Spleen (tissue), 11 donors: ENCODE measurements around the gene ITGB5. TPM values are rescaled to one million over a fixed set of nuclear protein-coding genes. Genes with fewer than 3 reads are reported as not detected.

ENCODE experiments used
- DNase-seq: peaks from one replicate; pipeline ENCODE4 v3.0.0-alpha.2; 2020
- H3K27ac ChIP-seq, 8 donors: fragments of 200-600 bp; sonication (generic) in 7 of 8; 1 replicate in 4 of 8; 2 replicates in 4 of 8; pipeline versions ENCODE4 v1.5.0 to v1.8.0; 2016 to 2021; ENCODE audit warnings: inconsistent platforms in 4 of 8, mild to moderate bottlenecking in 4 of 8, moderate library complexity in 1 of 8
- H3K27me3 ChIP-seq, 7 donors: fragments of 200-600 bp; sonication (generic) in 6 of 7; replicated peaks in 1 of 7; 1 replicate in 4 of 7; 2 replicates in 3 of 7; pipeline versions ENCODE4 v1.5.0 to v1.8.0; 2016 to 2021; ENCODE audit warnings: inconsistent platforms in 3 of 7, mild to moderate bottlenecking in 1 of 7
- H3K36me3 ChIP-seq, 6 donors: fragments of 200-600 bp; sonication (generic) in 5 of 6; 1 replicate in 4 of 6; 2 replicates in 2 of 6; pipeline versions ENCODE4 v1.5.0 to v1.8.0; 2016 to 2021; ENCODE audit warnings: inconsistent platforms in 2 of 6
- H3K4me1 ChIP-seq, 6 donors: fragments of 200-600 bp; sonication (generic) in 5 of 6; 1 replicate in 3 of 6; 2 replicates in 3 of 6; pipeline versions ENCODE4 v1.5.0 to v1.8.0; 2016 to 2021; ENCODE audit warnings: inconsistent platforms in 3 of 6
- H3K4me3 ChIP-seq, 8 donors: fragments of 200-600 bp; sonication (generic) in 7 of 8; 1 replicate in 4 of 8; 2 replicates in 4 of 8; pipeline versions ENCODE4 v1.5.0 to v1.8.0; 2016 to 2021; ENCODE audit warnings: inconsistent platforms in 4 of 8, mild to moderate bottlenecking in 4 of 8, moderate library complexity in 2 of 8
- H3K9me3 ChIP-seq, 8 donors: fragments of 200-600 bp; sonication (generic) in 7 of 8; 1 replicate in 4 of 8; 2 replicates in 4 of 8; pipeline versions ENCODE4 v1.5.0 to v1.8.0; 2016 to 2021; ENCODE audit warnings: inconsistent platforms in 4 of 8
- POLR2A ChIP-seq, 3 donors: fragments of 450-650 bp; IDR thresholded peaks; one replicate each; pipeline ENCODE4 v1.5.1; 2017; ENCODE audit warnings: antibody characterized with exemption in 3 of 3, mild to moderate bottlenecking in 1 of 3
- POLR2AphosphoS5 ChIP-seq, 3 donors: sonication (generic); formaldehyde crosslinking; IDR thresholded peaks; one replicate each; pipeline ENCODE4 v1.5.1; 2017; ENCODE audit warnings: antibody characterized with exemption in 3 of 3
- WGBS, 5 donors: extraction: QIAGEN DNeasy Blood & Tissue Kit in 3 of 5; methylation state at CpG; one replicate each; pipeline versions ENCODE4 v1.1.5 to v1.1.7; 2013 to 2018; 5-methylcytosine and 5-hydroxymethylcytosine counted together
- intact Hi-C: fragments of 100-400 bp; cut with DNase I; formaldehyde crosslinking; loops from one replicate; pipeline ENCODE4 v1.15.0; 2023; ENCODE audit warnings: low total_unique reads
- polyA plus RNA-seq, 3 donors: library from polyadenylated mRNA; stranded (reverse); fragments of 200-250 nt; gene quantifications; one replicate each; pipeline ENCODE4 v1.2.1, GENCODE V29; 2013
- total RNA-seq, 7 donors: library from RNA; depleted of rRNA in 3 of 7; stranded (reverse); fragments of >200 nt in 3 of 7; fragmentation: NEBNext Ultra II Directional in 4 of 7; extraction: Animal tissue kit (Norgen Biotek cat#: 25700) in 4 of 7; gene quantifications; one replicate each; pipeline versions ENCODE4 v1.1.0 to v1.2.1, GENCODE V29; 2016 to 2021
- TF ChIP-seq, protein P1 (sequence below), 11 experiments: fragments of 200-600 bp in 7 of 11; fragments of 450-650 bp in 4 of 11; sonication (generic) in 4 of 11; IDR thresholded peaks in 8 of 11; conservative IDR thresholded peaks in 3 of 11; 1 replicate in 7 of 11; 2 replicates in 4 of 11; pipeline versions ENCODE4 v1.4.0 to v1.8.0; 2016 to 2021; ENCODE audit warnings: antibody characterized with exemption in 11 of 11, inconsistent platforms in 4 of 11, mild to moderate bottlenecking in 1 of 11
- donor health status: healthy with polysubstance abuse.
- donor health status: DM: no; HTN: no; CAD: no; lungs with moderate emphysema.
- donor health status: DM: no; HTN: no; CAD: no.
- donor health status: Bipolar disorder and iron deficiency.
- donor health status: healthy.
- donor health status: DM: no; HTN: no; CAD: no.
- donor health status: DM: yes; HTN: yes; CAD: no.

The ITGB5 gene
- total and polyA plus RNA-seq, 10 donors: 7.4 to 227 (median 108) TPM

- 67 to 79% (median 76%) methylated on average over 1 of the region's 1 CpG for WGBS, 5 donors
- Histone ChIP-seq H3K9me3 (no peaks in the 10 kb centered on the region), H3K27me3 (peaks cover 0 to 11% (median 0%) of the 10 kb centered on the region in 7 donors), H3K4me1 (peaks cover 13 to 48% (median 33%) of the 10 kb centered on the region in 6 donors), H3K27ac (peak overlapping the region in 2 of 8 donors; percentile 15 to 22), H3K36me3 (no peaks in the 10 kb centered on the region), H3K4me3 (no peak overlapping the region)
- intact Hi-C loops: no loop called here
- DNase-seq: no peak
- TF ChIP-seq, protein P1, sequence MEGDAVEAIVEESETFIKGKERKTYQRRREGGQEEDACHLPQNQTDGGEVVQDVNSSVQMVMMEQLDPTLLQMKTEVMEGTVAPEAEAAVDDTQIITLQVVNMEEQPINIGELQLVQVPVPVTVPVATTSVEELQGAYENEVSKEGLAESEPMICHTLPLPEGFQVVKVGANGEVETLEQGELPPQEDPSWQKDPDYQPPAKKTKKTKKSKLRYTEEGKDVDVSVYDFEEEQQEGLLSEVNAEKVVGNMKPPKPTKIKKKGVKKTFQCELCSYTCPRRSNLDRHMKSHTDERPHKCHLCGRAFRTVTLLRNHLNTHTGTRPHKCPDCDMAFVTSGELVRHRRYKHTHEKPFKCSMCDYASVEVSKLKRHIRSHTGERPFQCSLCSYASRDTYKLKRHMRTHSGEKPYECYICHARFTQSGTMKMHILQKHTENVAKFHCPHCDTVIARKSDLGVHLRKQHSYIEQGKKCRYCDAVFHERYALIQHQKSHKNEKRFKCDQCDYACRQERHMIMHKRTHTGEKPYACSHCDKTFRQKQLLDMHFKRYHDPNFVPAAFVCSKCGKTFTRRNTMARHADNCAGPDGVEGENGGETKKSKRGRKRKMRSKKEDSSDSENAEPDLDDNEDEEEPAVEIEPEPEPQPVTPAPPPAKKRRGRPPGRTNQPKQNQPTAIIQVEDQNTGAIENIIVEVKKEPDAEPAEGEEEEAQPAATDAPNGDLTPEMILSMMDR (IDR thresholded peaks at IDR 0.05 in 8 of 11, conservative IDR thresholded peaks at IDR 0.05 in 3 of 11): no peak
- TF ChIP-seq POLR2AphosphoS5 (IDR thresholded peaks at IDR 0.05) (no peak), POLR2A (IDR thresholded peaks at IDR 0.05) (no peak)
These were observed 54.1 kb downstream of the ITGB5 start for GRCh38 chr3:124832782-124833709.

- no peaks in the 10 kb centered on the region for H3K36me3 ChIP-seq
- H3K27ac ChIP-seq: no peak overlapping the region
- H3K27me3 ChIP-seq: peaks cover 0 to 11% (median 0%) of the 10 kb centered on the region in 7 donors
- intact Hi-C loops: no loop called here
- no peaks in the 10 kb centered on the region for H3K9me3 ChIP-seq
- no peak overlapping the region for H3K4me3 ChIP-seq
- no peak for TF ChIP-seq POLR2A (IDR thresholded peaks at IDR 0.05)
- no peak for TF ChIP-seq POLR2AphosphoS5 (IDR thresholded peaks at IDR 0.05)
- TF ChIP-seq, protein P1 (IDR thresholded peaks at IDR 0.05 in 8 of 11, conservative IDR thresholded peaks at IDR 0.05 in 3 of 11): no peak
- 78 to 92% (median 82%) methylated on average over 4 of the region's 4 CpGs for WGBS, 5 donors
- peaks cover 8 to 34% (median 22%) of the 10 kb centered on the region in 6 donors for H3K4me1 ChIP-seq
- no peak for DNase-seq
These were observed 55.5 kb downstream of the ITGB5 start for GRCh38 chr3:124831628-124832199.

DNA sequence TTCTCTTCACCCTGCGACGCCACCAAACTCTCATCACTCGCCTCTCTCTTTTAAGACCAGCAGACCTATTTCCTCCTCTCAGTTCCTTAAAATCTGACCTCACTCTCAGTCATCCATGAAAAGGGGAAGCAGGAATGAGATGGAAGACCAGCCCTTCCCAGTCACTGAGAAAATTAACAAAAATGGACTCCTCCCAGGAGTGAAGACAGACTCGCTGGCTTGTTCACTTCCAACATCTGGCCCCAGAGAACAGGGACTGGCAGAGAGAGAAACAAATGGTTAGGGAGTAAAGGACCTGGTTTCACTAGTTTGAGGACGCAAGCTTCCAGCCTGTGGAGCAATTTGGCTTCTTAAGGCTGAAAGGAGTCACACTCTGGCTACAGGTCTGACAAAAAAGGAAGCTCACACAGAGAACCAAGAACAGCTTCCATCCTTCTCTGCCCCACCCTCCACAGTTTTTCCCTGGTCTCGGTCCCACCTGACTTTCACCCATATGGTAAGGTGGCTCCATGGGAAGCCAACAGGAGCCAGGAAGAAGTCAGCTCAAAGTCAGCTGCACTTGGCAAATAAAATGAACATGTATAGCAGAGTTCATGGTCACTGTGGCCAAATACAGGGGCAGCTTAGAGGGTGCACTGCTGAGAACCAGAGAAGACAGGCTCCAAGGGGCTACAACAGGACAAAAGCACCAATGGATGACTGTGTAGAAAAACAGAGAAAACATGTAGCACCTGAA lies 57.2 kb downstream of the ITGB5 start:
- Histone ChIP-seq H3K27me3 (peaks cover 0 to 5% (median 0%) of the 10 kb centered on the region in 7 donors), H3K27ac (peak overlapping the region in 1 of 8 donors; percentile 11), H3K9me3 (no peaks in the 10 kb centered on the region), H3K4me1 (peaks cover 0 to 17% (median 7%) of the 10 kb centered on the region in 6 donors), H3K4me3 (no peak overlapping the region), H3K36me3 (no peaks in the 10 kb centered on the region)
- intact Hi-C loops: no loop called here
- TF ChIP-seq POLR2A (IDR thresholded peaks at IDR 0.05) (no peak), POLR2AphosphoS5 (IDR thresholded peaks at IDR 0.05) (no peak)
- TF ChIP-seq, protein P1 (IDR thresholded peaks at IDR 0.05 in 8 of 11, conservative IDR thresholded peaks at IDR 0.05 in 3 of 11): no peak
- DNase-seq: no peak
- WGBS, 5 donors: 50 to 63% (median 53%) methylated on average over 6 of the region's 6 CpGs
